GM21723 (cell line): ENCODE results near the gene USP9X.
A peak's percentile ranks its signal among the peaks of the same experiment; 100 is the strongest.
"Not testable (repeated sequence)": the region's sequence is repeated elsewhere in the genome, so short reads cannot be mapped to it uniquely, and the experiment has no call there.

Experiments
- ATAC-seq: cut with Tn5 transposase; IDR thresholded peaks from one replicate; pipeline ENCODE4 v1.9.1; 2021; ENCODE audit warnings: mild to moderate bottlenecking, moderate library complexity; ENCODE audit not compliant: unreplicated experiment

USP9X gene, protein sequence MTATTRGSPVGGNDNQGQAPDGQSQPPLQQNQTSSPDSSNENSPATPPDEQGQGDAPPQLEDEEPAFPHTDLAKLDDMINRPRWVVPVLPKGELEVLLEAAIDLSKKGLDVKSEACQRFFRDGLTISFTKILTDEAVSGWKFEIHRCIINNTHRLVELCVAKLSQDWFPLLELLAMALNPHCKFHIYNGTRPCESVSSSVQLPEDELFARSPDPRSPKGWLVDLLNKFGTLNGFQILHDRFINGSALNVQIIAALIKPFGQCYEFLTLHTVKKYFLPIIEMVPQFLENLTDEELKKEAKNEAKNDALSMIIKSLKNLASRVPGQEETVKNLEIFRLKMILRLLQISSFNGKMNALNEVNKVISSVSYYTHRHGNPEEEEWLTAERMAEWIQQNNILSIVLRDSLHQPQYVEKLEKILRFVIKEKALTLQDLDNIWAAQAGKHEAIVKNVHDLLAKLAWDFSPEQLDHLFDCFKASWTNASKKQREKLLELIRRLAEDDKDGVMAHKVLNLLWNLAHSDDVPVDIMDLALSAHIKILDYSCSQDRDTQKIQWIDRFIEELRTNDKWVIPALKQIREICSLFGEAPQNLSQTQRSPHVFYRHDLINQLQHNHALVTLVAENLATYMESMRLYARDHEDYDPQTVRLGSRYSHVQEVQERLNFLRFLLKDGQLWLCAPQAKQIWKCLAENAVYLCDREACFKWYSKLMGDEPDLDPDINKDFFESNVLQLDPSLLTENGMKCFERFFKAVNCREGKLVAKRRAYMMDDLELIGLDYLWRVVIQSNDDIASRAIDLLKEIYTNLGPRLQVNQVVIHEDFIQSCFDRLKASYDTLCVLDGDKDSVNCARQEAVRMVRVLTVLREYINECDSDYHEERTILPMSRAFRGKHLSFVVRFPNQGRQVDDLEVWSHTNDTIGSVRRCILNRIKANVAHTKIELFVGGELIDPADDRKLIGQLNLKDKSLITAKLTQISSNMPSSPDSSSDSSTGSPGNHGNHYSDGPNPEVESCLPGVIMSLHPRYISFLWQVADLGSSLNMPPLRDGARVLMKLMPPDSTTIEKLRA (N-terminal part only)

DNA sequence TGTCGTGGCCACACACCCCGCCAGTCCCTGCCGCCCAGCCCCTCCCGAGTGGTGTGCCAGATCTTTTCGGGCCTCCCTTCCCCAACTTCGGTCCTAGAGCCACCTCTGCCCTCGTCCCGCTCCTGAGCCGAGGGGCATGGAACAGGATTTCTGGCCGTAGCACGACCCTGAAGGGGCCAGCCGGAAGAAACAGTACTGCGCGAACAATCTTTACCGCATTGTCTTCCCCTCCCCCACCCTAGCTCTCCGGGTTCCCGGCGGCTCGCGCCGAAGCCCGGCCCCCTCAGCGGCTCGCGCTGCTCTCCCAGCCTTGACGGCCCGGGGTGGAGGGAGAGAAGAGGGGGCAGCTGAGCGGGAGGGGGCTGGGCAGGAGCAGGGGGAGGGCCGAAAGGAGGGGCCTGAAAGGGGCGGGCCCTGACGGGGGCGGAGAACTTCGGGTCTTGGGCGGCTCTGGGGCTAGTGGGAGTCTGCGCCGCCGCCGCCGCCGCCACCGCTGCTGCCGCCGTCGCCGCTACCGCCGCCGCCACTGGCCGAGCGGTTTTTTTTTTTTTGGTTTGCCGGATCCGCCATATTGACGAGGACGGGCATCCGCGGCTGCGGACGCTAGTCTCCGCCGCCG lies at the start of gene USP9X:
Gene USP9X (plus strand): TSS at position 553 of the 619 bp plus-strand sequence. CDS start 38,184 bp downstream, outside the sequence.
- peak; percentile 59 for ATAC-seq

DNA sequence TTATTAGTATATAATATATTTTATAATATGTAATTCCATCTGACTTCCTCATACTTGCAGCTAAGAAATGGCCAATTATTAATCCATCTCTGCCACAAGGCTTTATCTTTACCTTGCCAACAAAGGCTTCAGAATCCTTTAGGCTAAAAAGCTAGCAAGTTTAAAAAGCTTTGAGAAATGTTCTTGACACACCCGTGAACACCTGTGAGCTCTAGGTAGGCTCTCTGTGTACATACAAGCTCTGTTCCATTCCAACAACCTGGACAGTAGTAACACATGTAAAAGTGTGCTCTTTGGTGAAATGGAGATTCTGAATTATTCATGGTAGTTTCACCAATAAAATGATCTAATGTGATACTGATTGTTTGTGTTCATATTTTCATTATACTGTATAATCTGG lies 49.7 kb upstream of the USP9X start:
- no peak for ATAC-seq

DNA sequence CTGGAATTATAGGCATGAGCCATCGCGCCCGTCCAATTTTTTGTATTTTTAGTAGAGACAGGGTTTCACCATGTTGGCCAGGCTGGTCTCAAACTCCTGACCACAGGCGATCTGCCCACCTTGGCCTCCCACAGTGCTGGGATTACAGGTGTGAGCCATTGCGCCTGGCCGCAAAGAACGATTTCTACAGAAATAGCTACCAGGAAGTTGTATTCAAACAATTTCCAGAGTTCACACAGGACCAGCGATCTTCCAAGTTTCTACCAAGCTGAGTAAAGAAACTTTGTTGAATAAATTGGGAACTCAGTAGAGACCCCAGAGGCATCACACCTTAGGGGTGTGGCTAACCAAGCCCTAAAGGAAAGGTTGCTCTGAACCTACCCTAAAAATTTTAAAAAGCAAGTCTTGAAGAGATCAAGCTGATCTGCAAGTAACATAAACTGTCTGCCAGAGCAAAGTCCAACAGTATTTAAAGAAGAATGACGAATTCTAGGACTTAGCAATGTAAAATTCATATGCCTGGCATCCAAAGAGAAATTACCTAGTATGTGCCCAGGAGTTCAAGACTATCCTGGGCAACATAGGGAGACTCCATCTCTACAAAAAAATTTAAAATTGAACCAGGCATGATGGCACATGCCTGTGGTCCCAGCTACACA lies 48.4 kb upstream of the USP9X start:
- ATAC-seq = no peak

DNA sequence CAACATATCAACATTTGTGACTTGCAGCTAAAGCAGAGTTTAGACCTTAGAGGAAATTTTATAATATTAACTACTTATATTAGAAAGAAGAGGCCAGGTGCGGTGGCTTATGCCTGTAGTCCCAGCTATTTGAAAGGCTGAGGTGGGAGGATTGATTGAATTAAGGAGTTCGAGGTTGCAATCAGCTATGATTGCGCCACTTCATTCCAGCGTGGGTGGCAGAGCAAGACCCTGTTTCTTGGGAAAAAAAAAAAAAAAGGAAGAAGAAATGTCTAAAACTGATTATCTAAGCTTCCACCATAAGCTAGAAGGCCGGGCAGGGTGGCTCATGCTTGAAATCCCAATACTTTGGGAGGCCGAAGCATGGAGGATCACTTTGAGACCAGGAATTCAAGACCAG lies 42.0 kb upstream of the USP9X start:
- no peak for ATAC-seq

DNA sequence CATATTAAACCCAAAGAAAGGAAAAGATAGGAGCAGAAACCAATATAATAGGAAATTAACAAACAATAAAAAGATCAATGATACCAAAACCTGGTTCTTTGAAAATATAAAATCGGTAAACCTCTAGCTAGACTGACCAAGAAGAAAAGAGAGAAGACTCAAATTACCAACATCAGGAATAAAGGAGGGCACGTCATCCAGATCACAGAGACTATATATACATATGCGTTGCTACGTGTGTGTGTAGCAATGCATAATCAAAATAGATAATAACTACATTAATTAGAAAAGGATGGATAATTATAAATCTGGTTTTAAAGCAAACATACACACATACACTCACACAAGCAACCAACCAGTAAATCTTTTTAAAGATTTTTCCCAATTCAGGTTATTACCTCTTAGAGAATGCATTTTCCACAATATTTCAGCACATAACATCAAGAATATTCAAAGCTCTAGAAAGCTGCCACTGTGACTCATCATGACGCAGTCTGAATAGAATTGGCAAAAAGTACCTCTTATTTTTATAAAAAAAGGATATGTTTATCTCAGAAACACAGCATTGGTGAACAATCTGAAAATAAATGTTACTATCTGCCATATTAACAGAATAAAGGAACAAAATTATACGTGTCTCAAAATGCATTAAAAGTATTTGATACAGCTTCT lies 41.4 kb upstream of the USP9X start:
- ATAC-seq = no peak

DNA sequence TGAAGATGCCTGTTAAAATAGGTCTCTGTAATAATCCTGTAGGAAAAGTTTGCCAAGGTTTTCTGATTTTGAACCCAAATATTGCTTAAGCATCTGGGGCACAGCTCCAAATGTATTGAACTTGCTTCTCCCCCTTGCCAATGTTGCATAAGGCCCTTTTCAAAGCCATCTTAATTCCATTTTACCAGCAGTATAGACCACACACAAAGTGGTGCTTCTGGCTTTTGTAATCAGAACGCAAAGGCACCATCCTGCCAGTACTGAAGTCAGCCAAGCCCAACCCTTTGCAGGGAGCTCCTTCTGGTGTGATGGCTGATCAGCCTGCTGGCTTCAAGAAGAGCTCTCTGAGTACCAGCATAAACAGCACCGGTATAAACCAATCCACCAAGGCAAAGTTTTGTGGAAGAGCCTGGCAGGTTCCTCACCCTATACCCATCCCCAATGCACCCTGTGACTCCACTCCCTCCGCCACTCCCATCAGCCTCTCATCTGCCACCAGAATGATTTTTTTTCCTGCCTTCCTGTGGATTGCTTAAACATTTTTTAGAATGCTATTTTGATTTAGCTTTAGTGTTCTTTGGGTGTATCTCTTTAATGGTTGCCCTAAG lies 39.2 kb upstream of the USP9X start:
- no peak for ATAC-seq

DNA sequence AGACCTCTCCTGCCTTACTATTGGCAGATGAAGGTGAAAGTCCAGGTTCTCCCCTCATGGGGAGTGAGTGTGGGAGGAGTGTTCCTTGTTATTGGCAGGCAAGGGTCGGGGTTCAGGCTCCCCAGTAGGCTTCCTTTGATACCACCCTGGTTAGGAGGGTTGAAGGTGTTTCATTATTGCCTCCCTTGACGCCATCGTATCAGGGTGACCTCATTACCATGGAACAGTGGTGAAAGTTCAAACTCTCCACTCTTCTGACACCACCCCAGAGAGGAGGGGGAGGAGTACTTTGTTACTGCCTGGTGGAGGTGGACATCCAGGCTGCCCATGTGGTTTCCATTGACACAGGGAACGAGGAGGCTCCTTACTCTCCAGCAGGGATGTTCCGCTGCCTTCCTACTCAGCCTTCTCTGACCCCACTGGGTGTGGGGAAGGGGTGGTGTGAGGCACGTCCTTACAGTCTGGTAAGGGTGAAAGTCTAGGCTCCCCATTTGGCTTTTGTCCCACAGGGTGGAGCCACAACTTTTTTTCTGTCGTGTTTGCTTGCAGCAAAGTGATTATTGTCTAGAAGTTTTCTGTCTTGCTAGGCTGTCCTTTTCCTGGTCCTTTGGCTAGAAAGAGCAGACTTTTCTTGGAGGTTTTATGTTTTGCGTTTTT lies 37.2 kb upstream of the USP9X start:
- ATAC-seq = no peak

DNA sequence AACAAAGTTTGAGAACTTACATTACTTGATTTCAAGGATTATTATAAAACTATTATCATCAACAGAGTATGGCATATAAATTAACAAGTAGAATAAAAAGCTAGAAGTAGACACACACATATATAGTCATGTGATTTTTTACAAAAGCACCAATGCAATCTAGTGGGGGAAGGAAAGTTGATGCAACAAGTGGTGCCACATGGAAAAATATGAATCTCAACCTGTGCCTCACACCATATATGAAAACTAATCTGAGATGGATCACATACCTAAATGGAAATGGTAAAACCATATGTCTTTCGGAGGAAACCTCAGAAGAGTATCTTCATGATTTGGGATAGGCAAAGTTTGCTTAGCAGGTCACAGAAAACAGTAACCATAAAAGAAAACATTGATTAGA lies 34.9 kb upstream of the USP9X start:
- ATAC-seq = no peak

- no peak for ATAC-seq
Observed at GRCh38 chrX:41051288-41051687, 34.0 kb upstream of the USP9X start.

DNA sequence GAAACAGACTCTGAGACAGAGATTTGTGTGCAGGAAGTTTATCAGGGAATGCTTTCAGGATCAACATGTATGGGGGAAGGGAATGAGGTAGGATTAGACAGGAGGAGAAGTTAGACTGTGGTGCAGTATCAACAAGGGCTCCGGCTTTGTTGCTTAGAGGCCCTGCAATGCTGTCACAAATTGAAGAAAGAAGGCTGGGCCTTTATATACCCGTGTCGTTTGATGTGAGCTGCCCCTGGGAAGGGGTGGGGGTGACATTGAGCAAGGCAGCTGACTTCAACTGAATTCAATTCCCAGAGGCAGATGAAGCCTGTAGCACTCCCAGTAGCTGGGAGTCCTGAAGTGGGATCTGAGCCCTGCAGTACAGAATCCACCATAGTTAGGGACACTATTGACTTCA lies 29.5 kb upstream of the USP9X start:
- ATAC-seq = no peak

DNA sequence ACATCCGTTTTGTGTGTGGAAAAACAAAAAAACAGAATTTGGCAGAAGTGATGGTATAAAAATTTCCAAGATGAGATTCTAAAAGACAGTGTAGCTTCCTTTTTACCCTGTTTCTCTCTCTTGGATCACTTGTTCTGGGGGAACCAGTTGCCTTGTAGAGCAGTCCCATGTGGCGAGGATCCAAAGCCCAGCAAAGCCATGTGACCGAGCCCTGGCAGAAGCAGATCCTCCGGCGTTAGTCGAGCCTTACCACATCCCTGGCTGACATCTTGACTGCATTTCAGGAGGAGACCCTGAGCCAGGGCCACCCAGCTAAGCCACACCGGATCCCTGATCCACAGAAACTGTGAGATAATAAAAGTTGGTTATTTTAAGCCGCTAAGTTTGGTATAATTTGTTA lies 22.0 kb upstream of the USP9X start:
- not testable (repeated sequence) for ATAC-seq

GRCh38 chrX:41064018-41064417 lies 21.2 kb upstream of the USP9X start:
- no peak for ATAC-seq

DNA sequence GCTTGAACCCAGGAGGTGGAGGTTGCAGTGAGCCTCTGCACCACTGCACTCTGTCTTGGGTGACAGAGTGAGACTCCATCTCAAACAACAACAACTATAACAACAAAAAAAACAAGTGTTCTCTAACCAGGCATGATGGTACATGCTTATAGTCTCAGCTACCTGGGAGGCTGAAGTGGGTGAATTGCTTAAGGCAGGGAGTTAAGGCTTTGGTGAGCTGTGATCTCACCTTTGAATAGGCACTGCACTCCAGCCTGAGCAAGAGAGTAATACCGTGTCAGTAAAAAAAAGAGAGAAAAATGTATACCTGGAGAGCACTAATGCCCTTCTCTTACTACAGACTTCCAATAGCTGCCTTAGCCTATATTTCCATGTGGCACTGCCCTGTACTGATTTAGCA lies 18.9 kb upstream of the USP9X start:
- no peak for ATAC-seq

DNA sequence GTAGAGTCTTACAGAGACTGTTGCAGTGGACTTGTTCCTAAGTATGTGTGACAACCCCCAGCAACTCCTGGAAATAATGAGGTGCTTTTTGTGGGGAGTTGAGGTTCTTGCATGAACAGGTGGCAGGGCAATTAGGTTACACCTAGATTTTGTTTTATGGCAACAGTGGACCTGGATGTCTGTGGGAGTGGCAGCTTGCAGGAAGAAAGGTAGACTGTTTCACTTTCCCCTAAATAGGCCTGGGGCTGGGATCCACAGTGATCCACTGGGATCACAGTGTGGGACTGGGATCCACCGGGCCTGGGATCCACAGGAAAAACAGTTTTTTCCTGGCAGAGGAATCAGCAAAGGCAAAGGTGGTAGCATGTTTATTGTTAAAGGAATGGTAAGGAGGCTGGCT lies 18.3 kb upstream of the USP9X start:
- ATAC-seq = no peak

GRCh38 chrX:41067721-41068120 lies 17.5 kb upstream of the USP9X start:
- ATAC-seq = no peak

- ATAC-seq = no peak
Observed at GRCh38 chrX:41076742-41077141, 8.5 kb upstream of the USP9X start.

DNA sequence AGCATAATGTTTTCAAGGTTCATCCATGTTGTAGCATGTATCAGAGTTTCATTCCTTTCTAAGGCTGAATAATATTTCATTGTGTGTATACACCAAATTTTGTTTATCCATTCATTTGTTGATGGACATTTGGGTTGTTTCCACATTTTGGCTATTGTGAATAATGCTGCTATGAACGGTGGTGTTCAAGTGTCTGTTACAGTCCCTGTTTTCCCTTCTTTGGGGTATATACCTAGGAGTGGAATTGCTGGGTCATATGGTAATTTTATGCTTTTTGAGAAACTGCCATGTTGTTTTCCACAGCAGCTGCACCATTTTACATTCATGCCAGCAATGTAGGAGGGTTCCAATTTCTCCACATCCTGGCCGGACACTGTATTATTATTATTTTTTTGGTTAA lies 3.4 kb upstream of the USP9X start:
- ATAC-seq = no peak

DNA sequence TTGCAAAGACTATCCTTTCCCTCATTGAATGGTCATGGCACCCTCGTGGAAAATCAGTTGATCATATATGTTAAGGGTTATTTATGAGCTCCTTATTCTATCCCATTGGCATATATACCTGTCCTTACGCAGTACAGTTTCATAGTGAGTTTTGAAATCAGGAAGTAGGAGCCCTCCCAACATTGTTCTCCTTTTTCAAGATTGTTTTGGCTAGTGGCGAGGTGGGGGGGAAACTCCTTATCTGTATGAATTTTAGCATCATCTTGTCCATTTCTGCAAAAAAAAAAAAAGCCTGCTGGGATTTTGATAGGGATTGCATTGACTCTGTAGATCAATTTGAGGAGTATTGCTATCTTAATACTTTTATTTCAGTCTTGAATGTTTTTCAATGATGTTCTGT lies 2.5 kb upstream of the USP9X start:
- no peak for ATAC-seq
